HG02623 (cell line): Measurements from ENCODE around the gene EEFSEC.
A peak's percentile ranks its signal among the peaks of the same experiment; 100 is the strongest.
"Not testable (repeated sequence)": the region's sequence is repeated elsewhere in the genome, so short reads cannot be mapped to it uniquely, and the experiment has no call there.

Experiments used
- ATAC-seq: cut with Tn5 transposase; IDR thresholded peaks from one replicate; pipeline ENCODE4 v1.9.1; 2021; ENCODE audit warnings: moderate library complexity; ENCODE audit not compliant: unreplicated experiment

Gene EEFSEC

GRCh38 chr3:128151758-128152274 is 1.5 kb upstream of the EEFSEC start:
- no peak for ATAC-seq

DNA sequence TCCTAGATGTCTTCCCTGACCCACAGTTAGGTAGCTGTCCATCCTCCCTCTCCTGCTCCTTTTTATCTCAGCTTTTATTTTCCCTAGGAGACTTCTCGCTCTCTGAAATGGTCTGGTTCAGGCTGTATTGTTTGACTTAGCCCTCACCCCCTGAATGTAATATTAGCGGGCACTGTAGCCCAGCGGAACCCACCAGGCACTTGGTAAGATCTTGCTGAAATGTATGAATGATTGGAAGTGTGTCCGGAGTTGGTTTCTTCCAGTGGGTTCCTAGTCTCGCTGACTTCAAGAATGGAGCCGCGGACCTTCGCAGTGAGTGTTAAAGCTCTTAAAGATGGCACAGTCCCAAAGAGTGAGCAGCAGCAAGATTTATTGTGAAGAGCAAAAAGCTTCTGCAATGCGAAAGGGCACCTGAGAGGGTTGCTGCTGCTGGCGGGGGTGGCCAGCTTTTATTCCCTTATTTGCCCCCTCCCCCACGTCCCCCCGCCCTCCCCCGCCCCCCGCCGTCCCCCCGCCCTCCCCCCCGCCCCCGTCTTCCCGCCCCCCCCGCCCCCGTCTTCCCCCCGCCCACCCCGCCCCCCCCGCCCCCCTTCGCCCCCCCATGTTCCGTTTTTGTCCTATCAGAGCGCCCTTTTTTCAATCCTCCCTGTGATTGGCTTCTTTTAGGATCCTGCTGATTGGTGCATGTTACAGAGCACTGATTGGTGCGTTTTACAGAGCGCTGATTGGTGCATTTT is 694 bp upstream of the EEFSEC start:
- ATAC-seq: peak; percentile 34

- ATAC-seq: not testable (repeated sequence)
Measured at GRCh38 chr3:128154354-128154753, 1.1 kb downstream of the EEFSEC start.

GRCh38 chr3:128155616-128156360 is 2.5 kb downstream of the EEFSEC start:
- no peak for ATAC-seq

GRCh38 chr3:128160661-128161060 is 7.4 kb downstream of the EEFSEC start:
- no peak for ATAC-seq

- no peak for ATAC-seq
Measured at GRCh38 chr3:128163432-128163831, 10.2 kb downstream of the EEFSEC start.

- ATAC-seq: no peak
Measured at GRCh38 chr3:128166971-128167453, 13.7 kb downstream of the EEFSEC start.

DNA sequence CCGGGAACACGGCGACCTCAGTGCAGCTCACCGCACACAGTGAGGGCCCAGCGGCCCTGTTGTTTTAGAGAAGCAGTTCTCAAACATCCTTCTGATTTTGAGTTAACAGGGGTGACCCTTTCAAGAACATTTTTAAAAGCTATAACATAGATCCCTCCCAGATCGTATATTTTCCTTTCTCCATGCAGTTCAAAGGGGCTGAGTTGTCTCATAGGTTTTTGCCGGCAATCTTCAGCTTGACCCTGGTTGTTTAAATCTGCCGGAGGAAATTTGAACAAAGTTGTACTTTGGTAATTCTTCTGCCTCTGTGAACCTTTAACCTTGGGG is 14.3 kb downstream of the EEFSEC start:
- ATAC-seq: no peak

DNA sequence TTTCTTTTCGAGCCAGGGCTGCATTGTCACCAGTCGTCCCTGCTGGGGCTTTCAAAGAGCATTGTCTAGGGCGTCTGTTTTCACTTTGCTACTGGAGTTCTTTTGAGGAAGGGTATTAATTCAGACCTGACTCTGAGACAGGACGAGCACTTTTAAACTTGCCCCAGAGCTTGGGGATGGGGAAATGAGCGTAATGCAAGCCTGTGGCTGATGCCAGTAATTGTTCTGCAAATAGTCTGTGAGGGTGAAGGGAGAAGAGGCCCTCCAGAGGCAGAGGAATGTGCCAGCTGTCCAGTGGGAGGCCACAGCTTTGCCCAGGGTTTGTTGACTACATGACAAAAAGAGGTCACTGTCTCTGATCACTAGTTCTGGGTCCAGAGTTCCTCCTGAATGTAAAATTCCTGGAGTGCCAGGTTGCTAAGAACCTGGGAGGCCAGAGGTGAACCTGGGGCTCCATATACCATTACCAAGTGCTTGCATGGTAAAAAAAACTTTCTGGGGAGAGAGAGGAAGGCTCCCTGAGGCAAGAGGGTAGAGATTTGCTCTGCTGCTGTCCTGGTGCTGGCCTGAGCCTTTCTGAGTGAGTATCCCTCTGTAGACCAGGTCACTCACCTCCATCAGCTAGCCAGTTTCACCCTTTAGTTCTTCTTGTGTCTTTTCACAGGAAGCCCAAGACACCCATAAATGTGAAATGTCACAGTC is 14.8 kb downstream of the EEFSEC start:
- ATAC-seq: no peak

- no peak for ATAC-seq
Measured at GRCh38 chr3:128168836-128169235, 15.6 kb downstream of the EEFSEC start.

- ATAC-seq: no peak
Measured at GRCh38 chr3:128170866-128171516, 17.7 kb downstream of the EEFSEC start.

DNA sequence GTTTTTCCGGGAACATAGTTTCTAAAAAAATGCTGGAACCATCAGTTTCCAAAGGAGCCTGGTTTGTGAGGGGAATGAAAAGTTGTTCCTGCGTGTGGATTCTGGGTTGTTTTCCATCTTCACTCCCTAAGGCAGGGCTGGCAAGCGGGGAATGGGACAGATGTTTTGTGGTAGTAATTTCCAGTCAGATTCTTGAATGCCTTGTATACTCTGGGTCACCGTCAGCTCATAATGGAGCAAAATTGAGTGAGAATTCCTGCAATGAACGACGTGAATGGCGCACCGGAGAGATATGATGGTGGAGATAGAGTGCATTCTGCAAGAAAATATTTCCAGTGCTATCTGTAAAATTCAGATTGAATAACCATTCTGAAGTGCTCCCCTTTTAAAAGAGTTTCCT is 19.9 kb downstream of the EEFSEC start:
- ATAC-seq: no peak

- no peak for ATAC-seq
Measured at GRCh38 chr3:128173849-128174248, 20.6 kb downstream of the EEFSEC start.

DNA sequence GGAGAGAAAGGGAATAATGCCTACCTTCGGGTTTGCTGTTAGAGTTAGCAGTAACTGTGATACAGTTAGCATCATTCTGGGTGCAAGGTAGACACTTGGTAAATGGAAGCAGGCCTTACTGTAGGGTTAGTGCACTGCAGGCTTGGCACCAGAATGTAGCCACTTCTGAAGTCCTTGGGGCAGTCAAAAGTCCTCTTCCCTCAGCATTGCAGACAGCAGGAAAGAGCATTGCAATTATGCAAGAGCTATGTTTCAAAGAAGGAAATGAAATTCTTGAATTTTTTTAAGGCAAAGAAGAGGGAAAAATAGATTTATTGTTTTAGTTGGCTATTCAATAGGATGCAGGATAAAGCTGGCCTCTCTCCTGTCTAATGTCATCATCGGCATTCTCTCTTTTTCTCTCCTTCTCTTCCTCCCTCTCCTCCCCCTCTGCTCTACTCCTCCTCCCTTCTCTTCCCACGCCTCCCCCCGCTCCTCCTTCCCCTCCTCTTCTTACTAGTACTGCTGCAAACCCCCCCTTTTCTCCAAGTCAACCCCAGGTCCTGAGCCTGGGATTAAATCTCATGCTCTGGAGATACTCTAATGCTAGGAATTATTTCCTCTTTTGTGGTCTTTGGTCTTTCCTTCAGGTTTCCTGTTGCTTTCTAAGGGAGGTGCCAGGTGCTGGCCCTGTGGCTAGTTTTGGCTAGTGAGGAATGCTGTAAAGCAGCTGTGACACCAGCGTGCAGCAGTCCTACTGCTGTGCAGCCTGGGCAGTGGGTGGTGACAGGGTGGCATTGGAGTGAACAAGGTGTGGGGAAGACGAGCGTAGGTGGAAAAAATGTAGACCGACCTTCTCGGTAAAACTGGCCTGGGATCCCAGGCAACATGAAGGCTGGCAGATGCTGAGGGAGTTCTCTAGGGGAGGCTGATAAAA is 21.7 kb downstream of the EEFSEC start:
- ATAC-seq: no peak

DNA sequence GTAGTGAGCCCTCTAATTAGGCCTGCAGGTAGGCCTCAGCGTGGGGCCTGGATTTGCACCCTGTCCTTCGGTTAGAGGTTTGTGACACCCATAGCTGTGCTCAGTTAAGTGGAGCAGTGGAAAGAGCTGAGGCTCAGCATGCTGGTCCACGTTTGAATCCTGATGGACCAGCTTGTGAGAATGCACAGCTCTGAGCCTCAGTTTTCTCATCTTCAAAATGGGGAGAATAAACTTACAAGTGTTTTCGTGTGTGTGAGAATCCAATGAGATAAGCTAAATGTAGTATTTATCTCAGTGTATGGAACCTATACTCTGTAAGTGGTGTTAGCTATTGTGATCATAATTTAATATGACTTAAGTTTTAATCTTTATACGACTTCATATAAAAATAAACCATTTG is 22.5 kb downstream of the EEFSEC start:
- no peak for ATAC-seq

- no peak for ATAC-seq
Measured at GRCh38 chr3:128176276-128176833, 23.1 kb downstream of the EEFSEC start.

- ATAC-seq: no peak
Measured at GRCh38 chr3:128177865-128178264, 24.6 kb downstream of the EEFSEC start.

DNA sequence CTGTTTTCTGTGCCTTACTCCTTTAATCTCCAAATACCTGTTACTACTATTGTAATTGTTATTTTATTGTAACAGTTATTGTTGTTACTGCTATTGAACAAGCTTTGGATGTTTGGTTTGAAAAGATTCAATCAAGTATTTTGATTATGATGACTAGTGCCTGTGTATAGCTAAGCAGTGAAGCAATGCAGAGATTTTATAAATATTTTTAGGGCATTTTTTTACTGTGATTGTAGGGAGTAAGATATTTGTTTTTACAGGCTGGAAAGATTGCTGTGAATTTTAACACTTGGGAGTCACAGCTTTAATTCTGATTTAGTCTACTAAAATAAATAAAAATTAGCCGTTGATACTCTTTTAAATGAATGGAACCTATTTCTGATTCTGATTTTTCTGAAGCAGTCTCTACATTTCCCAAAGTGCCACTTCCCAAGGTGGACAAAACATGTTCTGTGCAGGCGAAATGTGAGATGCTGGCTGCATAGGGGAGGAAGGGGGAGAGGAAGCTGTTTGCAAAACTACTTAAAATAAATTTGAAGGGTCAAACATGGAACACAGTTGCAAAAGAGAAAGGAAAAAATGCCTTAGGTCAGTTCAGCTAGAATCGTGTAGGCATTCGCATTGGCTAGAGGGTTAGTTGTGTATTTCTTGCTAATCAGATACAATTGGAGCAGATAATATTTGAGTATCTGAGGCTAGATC is 25.7 kb downstream of the EEFSEC start:
- no peak for ATAC-seq

- no peak for ATAC-seq
Measured at GRCh38 chr3:128179484-128179819, 26.2 kb downstream of the EEFSEC start.
